Measurements from ENCODE around the gene VMP1. TPM values are rescaled to one million over a fixed set of nuclear protein-coding genes. Genes with fewer than 3 reads are reported as not detected.

Gene VMP1
- total and polyA plus RNA-seq, 2 of the 13 experiments (the other 11 are each of a cell fraction or from before 2014, with no cell fraction given): 186 to 271 TPM

- no TSS peak for BruUV-seq (replicated peaks)
- peak overlapping the region; percentile 55 for H3K9ac ChIP-seq (ENCODE audit: insufficient read depth, low read depth, low read length)
- no peaks in the 10 kb centered on the region for H3K27me3 ChIP-seq (ENCODE audit: control insufficient read depth in 1 of 2, insufficient read depth in 2 of 2, low read length in 2 of 2)
- H3K4me2 ChIP-seq (ENCODE audit: low read depth, low read length): peak overlapping the region; percentile 13
- peaks cover 79% of the 10 kb centered on the region for H3K4me1 ChIP-seq (ENCODE audit: insufficient read depth, low read length)
- intact Hi-C loops (cut with micrococcal nuclease; ENCODE audit: unreplicated experiment): loop anchor here (1.0 to 5.0 kb wide), 2 partner anchors 83 to 283 kb away; no protein-coding TSS in a partner anchor
- in situ Hi-C loops (cut with HindIII; ENCODE audit: extremely low pct_ligation_motif_present, low pct_unique_long_range_greater_than_20kb): no loop called here
- POLR2A ChIA-PET: interaction anchor here (0.7 to 6.8 kb wide), 12 partner anchors 9 to 139 kb away, joined by 3 to 400 read pairs (median 8); partner anchors contain the start of genes PTRH2 and VMP1
- CTCF ChIA-PET (ENCODE audit: low intra/inter-chr PET ratio, low total read pairs): interaction anchor here (1.7 to 4.0 kb wide), 5 partner anchors 75 to 105 kb away, joined by 3 to 30 read pairs (median 15); no protein-coding TSS in a partner anchor
- H3K36me3 ChIP-seq (replicated peaks in 1 of 2; ENCODE audit: control insufficient read depth in 1 of 2, insufficient read depth in 2 of 2, low read length in 2 of 2): peaks cover 0 to 13% of the 10 kb centered on the region in 2 experiments; a peak in 2 of 5 replicates
- peak overlapping the region; percentile 82 for H3K27ac ChIP-seq (ENCODE audit: extremely low read length, insufficient read depth, low read length)
- ATAC-seq: peak; percentile 48; the same call in 2 of the 3 replicates
- DNase-seq (ENCODE audit: low spot score): peak; percentile 95
- FAIRE-seq: no peak
- no peak overlapping the region for H3K4me3 ChIP-seq (replicated peaks in 1 of 3; ENCODE audit: insufficient read depth in 1 of 3, low read depth in 2 of 3, low read length in 3 of 3)
- H3K79me2 ChIP-seq (ENCODE audit: insufficient read depth, low read length): peaks cover 8% of the 10 kb centered on the region
- H3K9me3 ChIP-seq (ENCODE audit: low read length): no peaks in the 10 kb centered on the region
- no peak overlapping the region for H2AFZ ChIP-seq (ENCODE audit: low read length)
- H4K20me1 ChIP-seq (ENCODE audit: insufficient read depth, low read length): no peaks in the 10 kb centered on the region
- TF ChIP-seq ZNF362 (CRISPR knock-in tag; IDR thresholded peaks at IDR 0.05; ENCODE audit: borderline replicate concordance) (peak; percentile 76; the same call in 1 of the 2 replicates), AHDC1 (CRISPR knock-in tag; IDR thresholded peaks at IDR 0.05; ENCODE audit: borderline replicate concordance) (peak; percentile 79; the same call in 1 of the 2 replicates), ZNF331 (CRISPR knock-in tag; IDR thresholded peaks at IDR 0.05) (peak; percentile 28; the same call in 1 of the 2 replicates), HNRNPUL1 (IDR thresholded peaks at IDR 0.05; ENCODE audit: low read depth, low read length) (no peak), SOX13 (IDR thresholded peaks at IDR 0.05) (0 out of 2 replicates have a peak, but pooled peaks have one; percentile 47), SOX13 (CRISPR knock-in tag; conservative IDR thresholded peaks at IDR 0.05 in 1 of 2, IDR thresholded peaks at IDR 0.05 in 1 of 2) (peak in 1 of 2 experiments; percentile 83; a peak in 2 of 4 replicates), ZNF678 (CRISPR knock-in tag; IDR thresholded peaks at IDR 0.05) (no peak), ZNF878 (CRISPR knock-in tag; IDR thresholded peaks at IDR 0.05) (no peak), BCL6 (CRISPR knock-in tag; IDR thresholded peaks at IDR 0.05) (peak; percentile 71; the same call in 1 of the 2 replicates), TMF1 (CRISPR knock-in tag; IDR thresholded peaks at IDR 0.05; ENCODE audit: low read depth) (no peak), TCF7 (IDR thresholded peaks at IDR 0.05; ENCODE audit: low read depth) (peak; percentile 95), SMARCC2 (IDR thresholded peaks at IDR 0.05) (peak; percentile 18; the same call in 1 of the 2 replicates), CHD2 (IDR thresholded peaks at IDR 0.05; ENCODE audit: low read depth, low read length) (no peak), HMGXB4 (CRISPR knock-in tag; IDR thresholded peaks at IDR 0.05; ENCODE audit: borderline replicate concordance in 1 of 2, low read depth in 1 of 2) (no peak)
Observed at GRCh38 chr17:59754552-59754951, 47.1 kb downstream of the VMP1 start.
